ENCODE data around the gene AGTR1. TPM values are rescaled to one million over a fixed set of nuclear protein-coding genes. Genes with fewer than 3 reads are reported as not detected.

AGTR1 gene
- total and polyA plus RNA-seq, 2 of the 13 experiments (the other 11 are each of a cell fraction or from before 2014, with no cell fraction given): 0.64 to 1.5 TPM

DNA sequence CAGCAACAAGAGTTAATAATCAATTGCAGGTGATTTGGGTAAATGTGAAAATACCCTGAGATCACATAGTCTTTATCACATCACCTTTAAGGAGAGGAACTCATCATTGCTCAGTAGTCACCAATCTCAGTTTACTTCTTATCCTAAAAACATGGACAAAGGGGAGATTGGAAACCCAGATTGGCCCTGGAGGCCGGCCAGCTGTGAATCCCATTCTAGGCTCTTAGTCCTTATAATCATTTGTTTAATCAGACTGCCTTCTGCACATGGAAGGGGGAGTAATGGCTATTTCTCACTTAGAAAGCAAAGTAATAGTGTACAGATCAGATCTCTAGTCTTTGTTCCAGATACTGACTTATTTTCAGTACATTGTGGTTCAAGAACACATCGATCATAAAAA lies 92.7 kb downstream of the AGTR1 start (continued):
- TF ChIP-seq, protein P1, sequence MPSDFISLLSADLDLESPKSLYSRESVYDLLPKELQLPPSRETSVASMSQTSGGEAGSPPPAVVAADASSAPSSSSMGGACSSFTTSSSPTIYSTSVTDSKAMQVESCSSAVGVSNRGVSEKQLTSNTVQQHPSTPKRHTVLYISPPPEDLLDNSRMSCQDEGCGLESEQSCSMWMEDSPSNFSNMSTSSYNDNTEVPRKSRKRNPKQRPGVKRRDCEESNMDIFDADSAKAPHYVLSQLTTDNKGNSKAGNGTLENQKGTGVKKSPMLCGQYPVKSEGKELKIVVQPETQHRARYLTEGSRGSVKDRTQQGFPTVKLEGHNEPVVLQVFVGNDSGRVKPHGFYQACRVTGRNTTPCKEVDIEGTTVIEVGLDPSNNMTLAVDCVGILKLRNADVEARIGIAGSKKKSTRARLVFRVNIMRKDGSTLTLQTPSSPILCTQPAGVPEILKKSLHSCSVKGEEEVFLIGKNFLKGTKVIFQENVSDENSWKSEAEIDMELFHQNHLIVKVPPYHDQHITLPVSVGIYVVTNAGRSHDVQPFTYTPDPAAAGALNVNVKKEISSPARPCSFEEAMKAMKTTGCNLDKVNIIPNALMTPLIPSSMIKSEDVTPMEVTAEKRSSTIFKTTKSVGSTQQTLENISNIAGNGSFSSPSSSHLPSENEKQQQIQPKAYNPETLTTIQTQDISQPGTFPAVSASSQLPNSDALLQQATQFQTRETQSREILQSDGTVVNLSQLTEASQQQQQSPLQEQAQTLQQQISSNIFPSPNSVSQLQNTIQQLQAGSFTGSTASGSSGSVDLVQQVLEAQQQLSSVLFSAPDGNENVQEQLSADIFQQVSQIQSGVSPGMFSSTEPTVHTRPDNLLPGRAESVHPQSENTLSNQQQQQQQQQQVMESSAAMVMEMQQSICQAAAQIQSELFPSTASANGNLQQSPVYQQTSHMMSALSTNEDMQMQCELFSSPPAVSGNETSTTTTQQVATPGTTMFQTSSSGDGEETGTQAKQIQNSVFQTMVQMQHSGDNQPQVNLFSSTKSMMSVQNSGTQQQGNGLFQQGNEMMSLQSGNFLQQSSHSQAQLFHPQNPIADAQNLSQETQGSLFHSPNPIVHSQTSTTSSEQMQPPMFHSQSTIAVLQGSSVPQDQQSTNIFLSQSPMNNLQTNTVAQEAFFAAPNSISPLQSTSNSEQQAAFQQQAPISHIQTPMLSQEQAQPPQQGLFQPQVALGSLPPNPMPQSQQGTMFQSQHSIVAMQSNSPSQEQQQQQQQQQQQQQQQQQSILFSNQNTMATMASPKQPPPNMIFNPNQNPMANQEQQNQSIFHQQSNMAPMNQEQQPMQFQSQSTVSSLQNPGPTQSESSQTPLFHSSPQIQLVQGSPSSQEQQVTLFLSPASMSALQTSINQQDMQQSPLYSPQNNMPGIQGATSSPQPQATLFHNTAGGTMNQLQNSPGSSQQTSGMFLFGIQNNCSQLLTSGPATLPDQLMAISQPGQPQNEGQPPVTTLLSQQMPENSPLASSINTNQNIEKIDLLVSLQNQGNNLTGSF (CRISPR knock-in tag; IDR thresholded peaks at IDR 0.05): no peak
- TF ChIP-seq MED1 (CRISPR knock-in tag; IDR thresholded peaks at IDR 0.05) (no peak), TFE3 (CRISPR knock-in tag; IDR thresholded peaks at IDR 0.05) (no peak), MBNL3 (CRISPR knock-in tag; conservative IDR thresholded peaks at IDR 0.05) (no peak), RBAK (CRISPR knock-in tag; IDR thresholded peaks at IDR 0.05) (no peak), ZFP62 (CRISPR knock-in tag; IDR thresholded peaks at IDR 0.05) (no peak), ETV6 (CRISPR knock-in tag; conservative IDR thresholded peaks at IDR 0.05) (no peak), ZNF776 (CRISPR knock-in tag; IDR thresholded peaks at IDR 0.05) (no peak), ZMAT5 (CRISPR knock-in tag; IDR thresholded peaks at IDR 0.05; ENCODE audit: borderline replicate concordance, low read depth) (no peak), MTA3 (CRISPR knock-in tag; IDR thresholded peaks at IDR 0.05) (no peak), MATR3 (CRISPR knock-in tag; IDR thresholded peaks at IDR 0.05) (no peak), AKNA (CRISPR knock-in tag; IDR thresholded peaks at IDR 0.05; ENCODE audit: borderline replicate concordance) (no peak)
